GM13976 (cell line): Measurements from ENCODE around the gene SMAP1.

Source experiments
- DNase-seq: peaks from one replicate; pipeline ENCODE4 v3.0.0; 2012; ENCODE audit warnings: low spot score
- in situ Hi-C: fragments of 300-500 bp; cut with MboI; formaldehyde crosslinking; loops from one replicate; pipeline ENCODE4 v1.12.0; 2022; ENCODE audit warnings: low sequenced_read_pairs, mixed read lengths, inconsistent platforms; ENCODE audit not compliant: unreplicated experiment
- TF ChIP-seq, protein P1 (sequence below): IDR thresholded peaks from 2 replicates; pipeline ENCODE4 v1.5.1; 2012; ENCODE audit warnings: borderline replicate concordance, mild to moderate bottlenecking; ENCODE audit not compliant: insufficient read depth; ENCODE audit errors: extremely low read depth, missing control alignments, control extremely low read depth

The SMAP1 gene

DNA sequence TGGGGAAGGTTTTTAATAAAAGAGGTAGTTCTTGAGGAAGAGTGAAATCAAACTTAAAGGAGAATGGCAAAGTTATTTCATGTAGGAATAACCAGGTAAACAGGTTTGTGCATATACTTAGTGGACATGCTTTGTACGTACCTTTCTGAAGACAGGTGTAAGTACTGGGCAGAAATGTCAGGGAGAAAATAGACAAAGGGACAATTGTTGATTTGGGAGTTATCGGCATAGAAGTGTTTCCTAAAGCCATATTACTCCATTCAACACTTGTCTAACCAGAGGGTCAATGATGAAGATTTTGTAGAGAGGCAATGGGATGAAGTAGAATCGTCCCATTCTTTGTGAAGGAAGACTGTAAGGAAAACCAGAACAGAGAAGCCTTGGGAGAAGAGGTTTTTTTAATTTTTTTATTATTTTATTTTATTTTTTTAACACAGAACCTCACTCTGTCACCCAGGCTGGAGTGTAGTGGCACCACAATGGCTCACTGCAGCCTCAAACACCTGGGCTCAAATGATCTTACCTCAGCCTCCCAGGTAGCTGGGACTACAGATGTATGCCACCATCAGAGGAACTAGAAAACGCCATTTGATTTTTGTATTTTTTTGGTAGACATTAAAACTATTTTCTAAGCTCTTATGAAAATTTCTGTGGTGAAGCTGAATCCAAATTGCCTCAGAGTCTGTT, 18.0 kb downstream of the SMAP1 start:
- TF ChIP-seq, protein P1, sequence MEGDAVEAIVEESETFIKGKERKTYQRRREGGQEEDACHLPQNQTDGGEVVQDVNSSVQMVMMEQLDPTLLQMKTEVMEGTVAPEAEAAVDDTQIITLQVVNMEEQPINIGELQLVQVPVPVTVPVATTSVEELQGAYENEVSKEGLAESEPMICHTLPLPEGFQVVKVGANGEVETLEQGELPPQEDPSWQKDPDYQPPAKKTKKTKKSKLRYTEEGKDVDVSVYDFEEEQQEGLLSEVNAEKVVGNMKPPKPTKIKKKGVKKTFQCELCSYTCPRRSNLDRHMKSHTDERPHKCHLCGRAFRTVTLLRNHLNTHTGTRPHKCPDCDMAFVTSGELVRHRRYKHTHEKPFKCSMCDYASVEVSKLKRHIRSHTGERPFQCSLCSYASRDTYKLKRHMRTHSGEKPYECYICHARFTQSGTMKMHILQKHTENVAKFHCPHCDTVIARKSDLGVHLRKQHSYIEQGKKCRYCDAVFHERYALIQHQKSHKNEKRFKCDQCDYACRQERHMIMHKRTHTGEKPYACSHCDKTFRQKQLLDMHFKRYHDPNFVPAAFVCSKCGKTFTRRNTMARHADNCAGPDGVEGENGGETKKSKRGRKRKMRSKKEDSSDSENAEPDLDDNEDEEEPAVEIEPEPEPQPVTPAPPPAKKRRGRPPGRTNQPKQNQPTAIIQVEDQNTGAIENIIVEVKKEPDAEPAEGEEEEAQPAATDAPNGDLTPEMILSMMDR = no peak
- no peak for DNase-seq
- in situ Hi-C loops = loop anchor here (25.0 kb wide), 1 partner anchor 273 kb away; the partner anchor contains the start of gene FAM135A

- peak; percentile 35 for DNase-seq
- in situ Hi-C loops = loop anchor here (25.0 kb wide), 1 partner anchor 274 kb away; the partner anchor contains the start of gene FAM135A
- TF ChIP-seq, protein P1 = peak; percentile 52
Observed at GRCh38 chr6:70686548-70687133, 19.0 kb downstream of the SMAP1 start.

DNA sequence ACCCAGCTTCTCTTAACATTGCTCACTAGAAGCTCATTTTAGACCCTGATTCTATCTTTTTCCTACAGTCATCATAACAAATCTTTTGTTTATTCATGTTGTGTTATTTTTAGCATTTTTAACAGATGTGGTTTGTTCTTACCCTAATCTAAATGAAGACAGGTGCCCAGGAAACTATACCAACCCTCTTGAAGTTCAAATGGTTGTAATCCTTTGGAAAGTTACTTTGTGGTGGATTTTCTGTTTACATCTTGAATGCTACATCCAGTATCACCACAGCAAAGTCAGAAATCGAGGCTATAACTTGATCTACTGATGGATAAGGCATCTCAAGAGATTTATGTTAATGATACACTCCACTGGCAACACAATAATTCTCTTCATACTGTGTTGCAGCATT, 26.2 kb downstream of the SMAP1 start:
- TF ChIP-seq, protein P1 = no peak
- DNase-seq = no peak
- in situ Hi-C loops = loop anchor here (10.0 to 25.0 kb wide), 2 partner anchors 159 to 282 kb away; partner anchors contain the start of gene FAM135A

- in situ Hi-C loops = loop anchor here (10.0 to 25.0 kb wide), 2 partner anchors 160 to 282 kb away; partner anchors contain the start of gene FAM135A
- TF ChIP-seq, protein P1 = no peak
- DNase-seq = no peak
Observed at GRCh38 chr6:70694371-70694770, 26.7 kb downstream of the SMAP1 start.

DNA sequence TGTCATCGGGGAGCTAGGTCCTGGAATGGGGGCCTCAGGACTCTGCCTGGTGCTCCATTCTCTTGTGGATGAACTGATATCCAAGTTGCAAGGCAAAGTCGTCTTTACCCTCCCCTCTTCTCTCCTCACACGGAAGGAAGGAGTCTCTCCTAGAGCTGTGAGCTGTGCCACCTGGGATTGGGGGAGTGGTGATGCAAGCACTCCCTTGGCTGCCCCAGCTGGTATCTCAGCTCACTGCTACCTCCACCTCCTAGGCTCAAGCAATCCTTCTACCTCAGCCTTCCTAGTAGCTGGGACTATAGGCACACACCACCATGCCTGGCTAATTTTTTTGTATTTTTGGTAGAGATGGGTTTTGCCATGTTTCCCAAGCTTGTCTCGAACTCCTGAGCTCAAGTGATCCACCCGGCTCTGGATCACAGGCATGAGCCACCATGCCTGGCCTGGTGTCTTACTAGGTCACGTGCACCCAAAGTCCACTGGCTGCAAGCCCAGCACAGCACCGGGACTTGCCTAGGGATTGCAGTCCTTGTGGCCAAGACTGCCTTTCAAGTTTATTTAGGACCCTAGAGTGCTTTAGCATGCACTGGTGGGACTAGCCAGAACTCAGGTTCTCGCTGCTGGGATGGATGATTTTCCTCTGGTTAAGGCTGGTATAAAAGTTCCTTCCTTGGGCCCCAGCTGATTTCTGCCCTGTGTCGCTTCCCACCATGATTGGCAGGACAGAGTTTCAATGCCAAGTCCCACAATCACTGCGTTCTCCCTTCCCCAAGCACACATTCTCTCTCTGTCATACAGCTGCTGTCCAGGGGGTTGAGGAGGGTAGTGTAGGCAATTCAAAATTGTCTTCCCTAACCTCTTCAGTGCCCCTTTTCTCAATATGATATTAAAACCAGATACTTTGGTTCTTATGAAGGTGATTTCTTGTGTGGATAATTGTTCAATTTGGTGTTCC, 33.5 kb downstream of the SMAP1 start:
- in situ Hi-C loops = no loop called here
- no peak for DNase-seq
- TF ChIP-seq, protein P1 = no peak

- no peak for DNase-seq
- in situ Hi-C loops = loop anchor here (5.0 kb wide), 1 partner anchor 182 kb away; no protein-coding TSS in a partner anchor
Observed at GRCh38 chr6:70705772-70706171, 38.1 kb downstream of the SMAP1 start.

More at GRCh38 chr6:70705772-70706171, 38.1 kb downstream of the SMAP1 start:
- TF ChIP-seq, protein P1 = no peak
